HEK293T (cell line): ENCODE results near the gene SLC6A2.
"Not testable (repeated sequence)": the region's sequence is repeated elsewhere in the genome, so short reads cannot be mapped to it uniquely, and the experiment has no call there.

Experiments
- CTCF ChIA-PET: fragments of 350-600 bp; formaldehyde crosslinking; extraction: SDS; loops from one replicate; lab custom pipeline; 2021; ENCODE audit warnings: antibody characterized with exemption, inconsistent platforms; lab: Yijun Ruan, JAX
- POLR2A ChIA-PET: fragments of 350-600 bp; formaldehyde crosslinking; extraction: SDS; loops from one replicate; lab custom pipeline; 2020; ENCODE audit warnings: antibody characterized with exemption, inconsistent platforms; lab: Yijun Ruan, JAX
- DNase-seq: peaks from one replicate; pipeline ENCODE4 v3.0.0; 2012; ENCODE audit warnings: mixed read lengths; ENCODE audit errors: extremely low spot score
- ARNT ChIP-seq: fragments of 450-650 bp; IDR thresholded peaks from 2 replicates; pipeline ENCODE4 v1.6.1; 2017; ENCODE audit warnings: mild to moderate bottlenecking
- ELF4 ChIP-seq: fragments of 450-650 bp; IDR thresholded peaks from 2 replicates; pipeline ENCODE4 v1.6.1; 2017; ENCODE audit warnings: antibody characterized with exemption
- FOXA1 ChIP-seq: fragments of 450-650 bp; IDR thresholded peaks from 2 replicates; pipeline ENCODE4 v1.6.1; 2016; ENCODE audit warnings: mild to moderate bottlenecking
- L3MBTL2 ChIP-seq: fragments of 450-650 bp; conservative IDR thresholded peaks from 2 replicates; pipeline ENCODE4 v1.6.1; 2016; ENCODE audit warnings: mild to moderate bottlenecking
- LEF1 ChIP-seq: fragments of 450-650 bp; IDR thresholded peaks from 2 replicates; pipeline ENCODE4 v1.6.1; 2017; ENCODE audit warnings: mild to moderate bottlenecking, borderline replicate concordance
- TARDBP ChIP-seq: fragments of 450-650 bp; IDR thresholded peaks from 2 replicates; pipeline ENCODE4 v1.6.1; 2016
- ZNF384 ChIP-seq: fragments of 450-650 bp; IDR thresholded peaks from 2 replicates; pipeline ENCODE4 v1.6.1; 2016
- TF ChIP-seq, protein P1 (sequence below): fragments of 450-650 bp; IDR thresholded peaks from 2 replicates; pipeline ENCODE4 v1.6.1; 2016

Gene SLC6A2

DNA sequence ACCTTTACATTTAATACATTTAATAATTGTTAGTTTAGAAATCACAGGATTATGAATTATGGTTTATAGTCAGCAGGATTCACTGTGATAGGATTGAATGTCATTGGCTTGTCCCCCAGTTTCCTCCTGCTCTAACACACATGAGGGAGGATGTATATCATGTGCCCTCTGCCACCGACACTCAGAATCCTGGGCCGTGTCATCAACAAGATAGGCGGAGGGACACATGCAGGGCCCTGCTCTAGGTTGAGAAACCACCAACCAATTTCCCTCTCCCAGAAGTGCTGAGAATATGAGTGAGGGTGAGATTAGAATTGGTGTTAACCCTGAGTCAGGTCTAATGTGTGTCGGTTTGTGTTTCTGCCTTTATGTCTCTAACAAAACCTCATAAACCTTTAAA lies 92.0 kb downstream of the SLC6A2 start:
- CTCF ChIA-PET = no interaction called here
- POLR2A ChIA-PET = no interaction called here
- TF ChIP-seq ZNF384 (no peak), TARDBP (no peak), FOXA1 (no peak), L3MBTL2 (no peak), ELF4 (no peak), LEF1 (no peak), ARNT (no peak)
- TF ChIP-seq, protein P1, sequence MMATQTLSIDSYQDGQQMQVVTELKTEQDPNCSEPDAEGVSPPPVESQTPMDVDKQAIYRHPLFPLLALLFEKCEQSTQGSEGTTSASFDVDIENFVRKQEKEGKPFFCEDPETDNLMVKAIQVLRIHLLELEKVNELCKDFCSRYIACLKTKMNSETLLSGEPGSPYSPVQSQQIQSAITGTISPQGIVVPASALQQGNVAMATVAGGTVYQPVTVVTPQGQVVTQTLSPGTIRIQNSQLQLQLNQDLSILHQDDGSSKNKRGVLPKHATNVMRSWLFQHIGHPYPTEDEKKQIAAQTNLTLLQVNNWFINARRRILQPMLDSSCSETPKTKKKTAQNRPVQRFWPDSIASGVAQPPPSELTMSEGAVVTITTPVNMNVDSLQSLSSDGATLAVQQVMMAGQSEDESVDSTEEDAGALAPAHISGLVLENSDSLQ = no peak
- no peak for DNase-seq

DNA sequence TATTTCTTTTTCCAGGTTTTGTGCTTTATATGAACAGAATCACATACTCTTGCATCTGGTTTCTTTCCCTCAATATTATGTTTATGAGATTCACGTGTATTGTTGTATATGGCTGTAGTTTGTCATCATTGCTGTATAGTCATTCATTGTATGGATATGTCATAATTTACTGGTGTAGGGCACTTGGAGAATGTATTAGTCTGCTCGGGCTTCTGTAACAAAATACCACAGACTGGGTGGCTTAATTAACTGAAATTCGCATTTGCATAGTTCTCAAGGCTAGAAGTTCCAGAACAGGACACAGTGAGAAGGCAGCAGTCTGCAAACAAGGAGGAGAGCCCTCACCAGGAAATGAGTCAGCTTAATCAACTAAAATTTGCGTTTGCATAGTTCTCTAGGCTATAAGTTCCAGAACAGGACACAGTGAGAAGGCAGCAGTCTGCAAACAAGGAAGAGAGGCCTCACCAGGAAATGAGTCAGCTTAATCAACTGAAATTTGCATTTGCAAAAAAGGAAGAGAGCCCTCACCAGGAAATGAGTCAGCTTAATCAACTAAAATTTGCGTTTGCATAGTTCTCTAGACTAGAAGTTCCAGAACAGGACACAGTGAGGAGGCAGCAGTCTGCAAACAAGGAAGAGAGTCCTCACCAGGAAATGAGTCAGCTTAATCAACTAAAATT lies 96.8 kb downstream of the SLC6A2 start:
- DNase-seq, POLR2A ChIA-PET, CTCF ChIA-PET: not testable (repeated sequence)

DNA sequence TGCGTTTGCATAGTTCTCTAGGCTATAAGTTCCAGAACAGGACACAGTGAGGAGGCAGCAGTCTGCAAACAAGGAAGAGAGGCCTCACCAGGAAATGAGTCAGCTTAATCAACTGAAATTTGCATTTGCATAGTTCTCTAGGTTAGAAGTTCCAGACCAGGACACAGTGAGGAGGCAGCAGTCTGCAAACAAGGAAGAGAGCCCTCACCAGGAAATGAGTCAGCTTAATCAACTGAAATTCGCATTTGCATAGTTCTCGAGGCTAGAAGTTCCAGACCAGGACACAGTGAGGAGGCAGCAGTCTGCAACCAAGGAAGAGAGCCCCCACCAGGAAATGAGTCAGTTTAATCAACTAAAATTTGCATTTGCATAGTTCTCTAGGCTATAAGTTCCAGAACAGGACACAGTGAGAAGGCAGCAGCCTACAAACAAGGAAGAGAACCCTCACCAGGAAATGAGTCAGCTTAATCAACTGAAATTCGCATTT lies 97.4 kb downstream of the SLC6A2 start:
- POLR2A ChIA-PET, CTCF ChIA-PET, DNase-seq: not testable (repeated sequence)
